GM19043 (cell line): ENCODE data around the gene FZD2.

ENCODE experiments used
- ATAC-seq: cut with Tn5 transposase; IDR thresholded peaks from one replicate; pipeline ENCODE4 v1.9.1; 2021; ENCODE audit warnings: low read depth; ENCODE audit not compliant: unreplicated experiment

Gene FZD2

GRCh38 chr17:44604768-44605485, 47.6 kb downstream of the FZD2 start:
- ATAC-seq: no peak

DNA sequence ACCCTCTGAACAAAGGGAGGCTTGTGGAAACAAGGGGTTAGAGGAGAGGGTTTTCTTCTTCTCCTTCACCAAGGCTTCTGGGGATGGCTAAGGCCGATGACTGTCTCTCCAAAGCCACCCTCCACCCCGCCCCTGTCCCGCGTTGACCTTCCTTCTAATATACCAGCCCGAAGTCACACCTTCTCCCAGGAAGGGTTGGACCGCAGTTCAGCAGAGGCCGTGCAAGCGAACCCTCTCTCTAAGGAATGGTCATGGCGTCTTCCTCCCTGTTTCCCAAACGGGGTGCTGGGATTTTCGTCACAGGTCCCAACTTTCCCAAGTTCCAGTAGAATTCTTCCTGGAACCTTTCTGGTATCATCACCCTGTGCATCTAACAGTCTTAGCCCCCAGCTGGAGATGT, 49.4 kb downstream of the FZD2 start:
- ATAC-seq: no peak

DNA sequence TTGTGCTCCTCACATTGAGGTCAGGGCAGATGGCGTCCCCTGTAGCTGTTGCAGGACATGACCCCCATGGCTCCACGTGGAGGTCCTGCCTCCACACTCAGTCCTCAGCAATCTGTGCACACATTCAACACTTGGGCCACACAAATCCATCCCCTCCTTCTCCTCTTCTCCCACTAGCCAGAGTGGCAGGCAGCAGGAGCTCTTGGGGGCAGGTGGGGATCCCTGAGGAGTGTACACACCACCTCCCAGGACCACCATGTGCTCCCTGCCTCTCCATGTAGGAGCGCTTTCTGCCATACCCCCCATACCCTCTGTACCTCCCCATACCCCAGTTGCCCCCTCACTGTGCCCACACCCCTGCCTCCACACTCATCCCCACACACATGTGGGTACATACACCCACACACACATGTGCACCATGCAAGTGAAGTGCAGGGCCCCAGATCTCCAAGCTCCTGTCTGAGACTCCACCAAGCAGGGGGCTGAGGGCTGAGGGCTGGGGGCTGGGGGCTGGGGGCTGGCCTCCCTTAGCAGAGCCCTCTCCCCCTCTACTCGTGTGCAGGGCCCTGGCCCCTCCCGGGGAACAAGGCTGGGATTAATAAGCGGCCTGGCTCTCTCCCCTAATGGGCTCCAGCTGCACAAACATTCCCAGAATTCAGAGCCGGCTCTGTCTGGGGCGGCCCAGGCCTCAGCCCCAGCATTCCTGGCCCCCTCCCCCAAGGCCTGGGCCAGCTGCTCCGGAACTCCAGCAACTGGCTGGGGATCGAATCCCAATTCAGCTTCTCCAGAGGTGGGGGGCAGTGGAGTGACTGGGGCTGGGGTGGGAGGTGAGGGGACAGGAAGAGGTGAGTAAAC, 50.8 kb downstream of the FZD2 start:
- ATAC-seq: no peak

- ATAC-seq: no peak
Measured at GRCh38 chr17:44608727-44609435, 51.6 kb downstream of the FZD2 start.

- no peak for ATAC-seq
Measured at GRCh38 chr17:44610331-44610730, 53.0 kb downstream of the FZD2 start.
